GM12872 (cell line): Measurements from ENCODE around the gene ASTN1.
A peak's percentile ranks its signal among the peaks of the same experiment; 100 is the strongest.

ENCODE experiments used
- CTCF ChIP-seq: IDR thresholded peaks from 3 replicates; pipeline ENCODE4 v1.5.1; 2011; ENCODE audit warnings: low read depth, mild to moderate bottlenecking, low read length, moderate library complexity; ENCODE audit not compliant: insufficient read depth

The ASTN1 gene

GRCh38 chr1:176959191-176959820 is 205.2 kb downstream of the ASTN1 start:
- no peak for TF ChIP-seq CTCF

- no peak for TF ChIP-seq CTCF
Measured at GRCh38 chr1:176957603-176958002, 206.9 kb downstream of the ASTN1 start.

GRCh38 chr1:176954242-176954641 is 210.3 kb downstream of the ASTN1 start:
- TF ChIP-seq CTCF = peak; percentile 45; the same call in 1 of the 3 replicates

GRCh38 chr1:176950736-176951324 is 213.7 kb downstream of the ASTN1 start:
- no peak for TF ChIP-seq CTCF

GRCh38 chr1:176949033-176949662 is 215.4 kb downstream of the ASTN1 start:
- peak; percentile 81 for TF ChIP-seq CTCF

GRCh38 chr1:176944606-176945005 is 219.9 kb downstream of the ASTN1 start:
- no peak for TF ChIP-seq CTCF

GRCh38 chr1:176943783-176944182 is 220.7 kb downstream of the ASTN1 start:
- TF ChIP-seq CTCF = no peak
